ENCODE measurements around the gene PIK3AP1. TPM values are rescaled to one million over a fixed set of nuclear protein-coding genes. Genes with fewer than 3 reads are reported as not detected.
"Not testable (repeated sequence)": the region's sequence is repeated elsewhere in the genome, so short reads cannot be mapped to it uniquely, and the experiment has no call there.

Gene PIK3AP1
- total RNA-seq, 1 experiment from 2014 or later, result 1.7 TPM

GRCh38 chr10:96576277-96576980, 143.9 kb downstream of the PIK3AP1 start:
- Histone ChIP-seq H3K23me2 (ENCODE audit: insufficient read length, low read depth, low read length, poor library complexity, severe bottlenecking) (no peaks in the 10 kb centered on the region), H3K18ac (ENCODE audit: insufficient read length, low read depth, low read length) (no peak overlapping the region), H2BK15ac (ENCODE audit: low read depth, low read length) (no peak overlapping the region), H2BK5ac (ENCODE audit: insufficient read length, low read length) (no peak overlapping the region), H3K27me3 (ENCODE audit: insufficient read depth, low read length) (no peaks in the 10 kb centered on the region), H2AFZ (ENCODE audit: low read length) (no peak overlapping the region), H3K4me2 (ENCODE audit: insufficient read depth, insufficient read length, low read length) (no peak overlapping the region), H4K5ac (ENCODE audit: insufficient read length, low read depth, low read length) (no peak overlapping the region), H3K79me2 (ENCODE audit: insufficient read depth, low read length) (peaks cover 24% of the 10 kb centered on the region; the same call in 1 of the 2 replicates), H3K9me3 (ENCODE audit: control insufficient read depth, low read depth, low read length) (no peaks in the 10 kb centered on the region), H2BK12ac (ENCODE audit: insufficient read length, low read depth, low read length) (no peak overlapping the region), H3K79me1 (ENCODE audit: insufficient read depth, low read depth, low read length, poor library complexity, severe bottlenecking) (peaks cover 4% of the 10 kb centered on the region), H3T11ph (ENCODE audit: low read length) (no peak overlapping the region), H3K14ac (ENCODE audit: insufficient read depth, low read length) (no peak overlapping the region), H3K56ac (ENCODE audit: insufficient read length, low read depth, low read length) (no peak overlapping the region), H3K4me1 (ENCODE audit: insufficient read depth, low read length) (no peaks in the 10 kb centered on the region), H3K23ac (ENCODE audit: insufficient read length, low read depth, low read length) (no peak overlapping the region), H3K9ac (ENCODE audit: extremely low read depth, insufficient read length, low read length) (no peak overlapping the region), H2AK5ac (ENCODE audit: insufficient read length, low read length) (no peak overlapping the region), H4K91ac (ENCODE audit: insufficient read length, low read depth, low read length) (no peak overlapping the region), H4K20me1 (ENCODE audit: control insufficient read depth, insufficient read depth, insufficient read length) (no peaks in the 10 kb centered on the region), H4K8ac (replicated peaks; ENCODE audit: insufficient read length, low read depth, low read length) (no peak overlapping the region), H2BK20ac (ENCODE audit: low read depth, low read length, poor library complexity, severe bottlenecking) (no peak overlapping the region), H2BK120ac (ENCODE audit: low read depth, low read length, poor library complexity, severe bottlenecking) (no peak overlapping the region), H3K4ac (ENCODE audit: low read depth, low read length) (no peak overlapping the region), H3K27ac (ENCODE audit: insufficient read length, low read depth, low read length) (no peak overlapping the region)
- no peak for TF ChIP-seq CTCF (conservative IDR thresholded peaks at IDR 0.05)
- no peaks in the 10 kb centered on the region for H3K9me3 Mint-ChIP-seq
- no peak for DNase-seq
- H3K4me3 Mint-ChIP-seq, result no peak overlapping the region
- H3K36me3 Mint-ChIP-seq (ENCODE audit: insufficient read depth in 1 of 3, low read depth in 3 of 3), result peaks cover 9 to 21% (median 20%) of the 10 kb centered on the region in 3 experiments; a peak in 6 of 7 replicates
- no CpG with 5 or more reads among the region's 1 CpG for WGBS (ENCODE audit: extremely low coverage, insufficient read length, low lambda C conversion rate)
- peaks cover 27 to 31% of the 10 kb centered on the region in 2 experiments for H3K4me1 Mint-ChIP-seq
- no peak overlapping the region; a peak in 1 of 7 replicates for H3K27ac Mint-ChIP-seq
- H3K27me3 Mint-ChIP-seq (ENCODE audit: low read depth), result no peaks in the 10 kb centered on the region

- H2BK12ac ChIP-seq (ENCODE audit: insufficient read length, low read depth, low read length); H3K23ac ChIP-seq (ENCODE audit: insufficient read length, low read depth, low read length); H4K8ac ChIP-seq (replicated peaks; ENCODE audit: insufficient read length, low read depth, low read length); H3K9ac ChIP-seq (ENCODE audit: extremely low read depth, insufficient read length, low read length); H4K20me1 ChIP-seq (ENCODE audit: control insufficient read depth, insufficient read depth, insufficient read length); H3K4me1 ChIP-seq (ENCODE audit: insufficient read depth, low read length); H3K18ac ChIP-seq (ENCODE audit: insufficient read length, low read depth, low read length); H3K14ac ChIP-seq (ENCODE audit: insufficient read depth, low read length); H3K23me2 ChIP-seq (ENCODE audit: insufficient read length, low read depth, low read length, poor library complexity, severe bottlenecking); H2BK5ac ChIP-seq (ENCODE audit: insufficient read length, low read length); H2BK20ac ChIP-seq (ENCODE audit: low read depth, low read length, poor library complexity, severe bottlenecking); H3K79me1 ChIP-seq (ENCODE audit: insufficient read depth, low read depth, low read length, poor library complexity, severe bottlenecking); H3K9me3 Mint-ChIP-seq; H3T11ph ChIP-seq (ENCODE audit: low read length); DNase-seq; H2BK15ac ChIP-seq (ENCODE audit: low read depth, low read length); H3K27me3 Mint-ChIP-seq (ENCODE audit: low read depth); H3K4ac ChIP-seq (ENCODE audit: low read depth, low read length); H3K27ac ChIP-seq (ENCODE audit: insufficient read length, low read depth, low read length); H2BK120ac ChIP-seq (ENCODE audit: low read depth, low read length, poor library complexity, severe bottlenecking); H4K5ac ChIP-seq (ENCODE audit: insufficient read length, low read depth, low read length); H2AK5ac ChIP-seq (ENCODE audit: insufficient read length, low read length); H2AFZ ChIP-seq (ENCODE audit: low read length); H3K4me3 Mint-ChIP-seq; H3K56ac ChIP-seq (ENCODE audit: insufficient read length, low read depth, low read length); H3K27me3 ChIP-seq (ENCODE audit: insufficient read depth, low read length); H4K91ac ChIP-seq (ENCODE audit: insufficient read length, low read depth, low read length); H3K4me2 ChIP-seq (ENCODE audit: insufficient read depth, insufficient read length, low read length); H3K27ac Mint-ChIP-seq; H3K9me3 ChIP-seq (ENCODE audit: control insufficient read depth, low read depth, low read length): not testable (repeated sequence)
- Mint-ChIP-seq H3K36me3 (ENCODE audit: insufficient read depth in 1 of 3, low read depth in 3 of 3) (peaks cover 9 to 22% (median 22%) of the 10 kb centered on the region in 3 experiments), H3K4me1 (peaks cover 24 to 29% of the 10 kb centered on the region in 2 experiments)
- WGBS (ENCODE audit: extremely low coverage, insufficient read length, low lambda C conversion rate), result no CpG with 5 or more reads among the region's 2 CpGs
- H3K79me2 ChIP-seq (ENCODE audit: insufficient read depth, low read length), result peaks cover 23% of the 10 kb centered on the region; the same call in 1 of the 2 replicates
Measured at GRCh38 chr10:96574564-96574963, 145.8 kb downstream of the PIK3AP1 start.

All from H9 (cell line).